HEK293 (cell line): ENCODE measurements around the gene SERINC4.

Experiments
- CTCF ChIA-PET: fragments of 350-600 bp; formaldehyde crosslinking; extraction: SDS; loops from one replicate; lab custom pipeline; 2021; ENCODE audit warnings: antibody characterized with exemption; lab: Yijun Ruan, JAX
- POLR2A ChIA-PET: fragments of 300-600 bp; formaldehyde crosslinking; extraction: SDS; loops from one replicate; lab custom pipeline; 2020; ENCODE audit warnings: antibody characterized with exemption, inconsistent platforms; lab: Yijun Ruan, JAX
- H3K27ac ChIP-seq: fragments of 200-500 bp; sonication (Bioruptor generic); 2 replicates; pipeline ENCODE4 v1.5.1; 2014; ENCODE audit warnings: low read depth, low read length, control low read depth, inconsistent platforms; ENCODE audit errors: extremely low read depth
- H3K36me3 ChIP-seq, 2 experiments: fragments of 200-500 bp in 1 of 2; sonication (Bioruptor generic) in 1 of 2; 1 replicate in 1 of 2; 2 replicates in 1 of 2; pipeline ENCODE4 v1.5.1; 2014 to 2017; ENCODE audit warnings: inconsistent platforms in 2 of 2, low read length in 2 of 2; ENCODE audit not compliant: control insufficient read depth in 2 of 2, insufficient read depth in 1 of 2
- H3K4me1 ChIP-seq: fragments of 200-500 bp; sonication (Bioruptor generic); 2 replicates; pipeline ENCODE4 v1.5.1; 2014; ENCODE audit warnings: mild to moderate bottlenecking, low read length, inconsistent platforms; ENCODE audit not compliant: control insufficient read depth, insufficient read depth
- H3K4me3 ChIP-seq: 2 replicates; pipeline ENCODE4 v1.5.1; 2011; ENCODE audit warnings: low read depth, mild to moderate bottlenecking, control low read depth, low read length, moderate library complexity
- H3K9me3 ChIP-seq: fragments of 200-500 bp; sonication (Bioruptor generic); 2 replicates; pipeline ENCODE4 v1.5.1; 2014; ENCODE audit warnings: low read depth, low read length, inconsistent platforms; ENCODE audit not compliant: control insufficient read depth, insufficient read depth
- BCL11B ChIP-seq: fragments of 450-650 bp; formaldehyde crosslinking; IDR thresholded peaks from 2 replicates; pipeline ENCODE4 v1.5.1; 2016; ENCODE audit warnings: low read depth, missing biosample characterization, missing genetic modification characterization
- GLI2 ChIP-seq: fragments of 450-650 bp; formaldehyde crosslinking; IDR thresholded peaks from 2 replicates; pipeline ENCODE4; 2017; ENCODE audit warnings: missing biosample characterization, missing genetic modification characterization, low read depth, borderline replicate concordance
- KLF16 ChIP-seq: fragments of 450-650 bp; formaldehyde crosslinking; IDR thresholded peaks from 2 replicates; pipeline ENCODE4 v1.5.1; 2017; ENCODE audit warnings: missing biosample characterization, missing genetic modification characterization
- OVOL3 ChIP-seq: fragments of 450-650 bp; formaldehyde crosslinking; IDR thresholded peaks from 2 replicates; pipeline ENCODE4 v1.5.1; 2016; ENCODE audit warnings: missing biosample characterization, missing genetic modification characterization
- SCRT1 ChIP-seq: fragments of 450-650 bp; formaldehyde crosslinking; IDR thresholded peaks from 2 replicates; pipeline ENCODE4 v1.5.1; 2016; ENCODE audit warnings: missing biosample characterization, missing genetic modification characterization, borderline replicate concordance
- WT1 ChIP-seq: fragments of 450-650 bp; formaldehyde crosslinking; IDR thresholded peaks from 2 replicates; pipeline ENCODE4 v1.5.1; 2016; ENCODE audit warnings: missing biosample characterization, missing genetic modification characterization
- YY2 ChIP-seq: fragments of 450-650 bp; formaldehyde crosslinking; IDR thresholded peaks from 2 replicates; pipeline ENCODE4 v1.5.1; 2016; ENCODE audit warnings: missing biosample characterization, missing genetic modification characterization
- ZNF175 ChIP-seq: fragments of 450-650 bp; formaldehyde crosslinking; IDR thresholded peaks from 2 replicates; pipeline ENCODE4 v1.5.1; 2016; ENCODE audit warnings: missing biosample characterization, missing genetic modification characterization
- ZNF404 ChIP-seq: fragments of 450-650 bp; formaldehyde crosslinking; IDR thresholded peaks from 2 replicates; pipeline ENCODE4 v1.5.1; 2017; ENCODE audit warnings: missing biosample characterization, missing genetic modification characterization
- ZNF501 ChIP-seq: fragments of 450-650 bp; formaldehyde crosslinking; IDR thresholded peaks from 2 replicates; pipeline ENCODE4 v1.5.1; 2016; ENCODE audit warnings: missing biosample characterization, missing genetic modification characterization
- ZNF544 ChIP-seq: fragments of 450-650 bp; formaldehyde crosslinking; IDR thresholded peaks from 2 replicates; pipeline ENCODE4 v1.5.0; 2017; ENCODE audit warnings: missing biosample characterization, missing genetic modification characterization
- ZNF600 ChIP-seq: fragments of 450-650 bp; formaldehyde crosslinking; IDR thresholded peaks from 2 replicates; pipeline ENCODE4 v1.5.1; 2016; ENCODE audit warnings: missing biosample characterization, missing genetic modification characterization
- ZNF621 ChIP-seq: fragments of 450-650 bp; formaldehyde crosslinking; IDR thresholded peaks from 2 replicates; pipeline ENCODE4 v1.5.1; 2017; ENCODE audit warnings: missing biosample characterization, missing genetic modification characterization
- ZNF654 ChIP-seq: fragments of 450-650 bp; formaldehyde crosslinking; IDR thresholded peaks from 2 replicates; pipeline ENCODE4 v1.5.1; 2016; ENCODE audit warnings: low read depth, missing biosample characterization, missing genetic modification characterization
- ZNF658 ChIP-seq: fragments of 450-650 bp; formaldehyde crosslinking; IDR thresholded peaks from 2 replicates; pipeline ENCODE4; 2016; ENCODE audit warnings: missing biosample characterization, missing genetic modification characterization
- ZNF76 ChIP-seq: fragments of 450-650 bp; formaldehyde crosslinking; IDR thresholded peaks from 2 replicates; pipeline ENCODE4; 2016; ENCODE audit warnings: low read depth, missing biosample characterization, missing genetic modification characterization, borderline replicate concordance
- ZSCAN23 ChIP-seq: fragments of 450-650 bp; formaldehyde crosslinking; IDR thresholded peaks from 2 replicates; pipeline ENCODE4 v1.5.1; 2016; ENCODE audit warnings: missing biosample characterization, missing genetic modification characterization
- ZXDB ChIP-seq: fragments of 450-650 bp; formaldehyde crosslinking; IDR thresholded peaks from 2 replicates; pipeline ENCODE4 v1.5.1; 2016; ENCODE audit warnings: missing biosample characterization, missing genetic modification characterization
- TF ChIP-seq, protein P1 (sequence below): fragments of 450-650 bp; formaldehyde crosslinking; conservative IDR thresholded peaks from 2 replicates; pipeline ENCODE4 v1.5.1; 2016; ENCODE audit warnings: low read depth, missing biosample characterization, missing genetic modification characterization
- TF ChIP-seq, protein P2 (sequence below): fragments of 450-650 bp; formaldehyde crosslinking; IDR thresholded peaks from 2 replicates; pipeline ENCODE4; 2016; ENCODE audit warnings: missing biosample characterization, missing genetic modification characterization
- TF ChIP-seq, protein P3 (sequence below): fragments of 450-650 bp; formaldehyde crosslinking; IDR thresholded peaks from 2 replicates; pipeline ENCODE4 v1.5.1; 2017; ENCODE audit warnings: missing biosample characterization, missing genetic modification characterization
- TF ChIP-seq, protein P4 (sequence below): fragments of 450-650 bp; formaldehyde crosslinking; optimal IDR thresholded peaks from 2 replicates; pipeline ENCODE3; 2016; ENCODE audit warnings: missing biosample characterization, mild to moderate bottlenecking, missing genetic modification characterization

SERINC4 gene

DNA sequence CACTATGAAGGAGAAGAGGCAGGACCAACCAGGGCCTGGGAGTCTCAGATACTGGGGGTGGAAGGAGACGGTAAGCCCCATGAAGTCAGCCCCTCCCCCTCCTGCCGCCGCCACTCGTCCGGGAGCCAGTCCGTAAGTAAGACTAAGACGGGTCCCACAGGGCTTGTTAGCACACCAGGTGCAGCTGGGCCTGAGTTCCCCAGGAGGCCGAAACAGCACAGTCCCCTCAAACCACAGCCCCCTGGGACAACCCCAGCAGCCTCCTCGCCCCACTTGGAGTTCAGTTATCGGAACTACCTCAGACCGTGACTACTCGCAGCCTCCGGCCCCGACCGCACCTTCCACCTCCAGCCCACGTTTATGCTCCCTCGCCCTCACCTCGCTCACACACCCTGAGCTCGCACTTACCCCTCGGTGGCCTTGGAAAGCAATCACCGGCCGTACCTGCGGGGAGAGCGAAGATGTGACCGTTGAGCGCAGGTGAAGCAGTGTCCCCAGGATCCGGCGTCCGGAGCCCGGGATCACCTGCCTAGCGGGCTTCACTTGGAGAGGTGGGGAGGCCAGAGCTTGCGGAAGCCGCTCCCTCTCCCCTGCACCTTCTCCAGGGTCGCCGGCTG, 23.8 kb downstream of the SERINC4 start (continued):
- TF ChIP-seq, protein P1, sequence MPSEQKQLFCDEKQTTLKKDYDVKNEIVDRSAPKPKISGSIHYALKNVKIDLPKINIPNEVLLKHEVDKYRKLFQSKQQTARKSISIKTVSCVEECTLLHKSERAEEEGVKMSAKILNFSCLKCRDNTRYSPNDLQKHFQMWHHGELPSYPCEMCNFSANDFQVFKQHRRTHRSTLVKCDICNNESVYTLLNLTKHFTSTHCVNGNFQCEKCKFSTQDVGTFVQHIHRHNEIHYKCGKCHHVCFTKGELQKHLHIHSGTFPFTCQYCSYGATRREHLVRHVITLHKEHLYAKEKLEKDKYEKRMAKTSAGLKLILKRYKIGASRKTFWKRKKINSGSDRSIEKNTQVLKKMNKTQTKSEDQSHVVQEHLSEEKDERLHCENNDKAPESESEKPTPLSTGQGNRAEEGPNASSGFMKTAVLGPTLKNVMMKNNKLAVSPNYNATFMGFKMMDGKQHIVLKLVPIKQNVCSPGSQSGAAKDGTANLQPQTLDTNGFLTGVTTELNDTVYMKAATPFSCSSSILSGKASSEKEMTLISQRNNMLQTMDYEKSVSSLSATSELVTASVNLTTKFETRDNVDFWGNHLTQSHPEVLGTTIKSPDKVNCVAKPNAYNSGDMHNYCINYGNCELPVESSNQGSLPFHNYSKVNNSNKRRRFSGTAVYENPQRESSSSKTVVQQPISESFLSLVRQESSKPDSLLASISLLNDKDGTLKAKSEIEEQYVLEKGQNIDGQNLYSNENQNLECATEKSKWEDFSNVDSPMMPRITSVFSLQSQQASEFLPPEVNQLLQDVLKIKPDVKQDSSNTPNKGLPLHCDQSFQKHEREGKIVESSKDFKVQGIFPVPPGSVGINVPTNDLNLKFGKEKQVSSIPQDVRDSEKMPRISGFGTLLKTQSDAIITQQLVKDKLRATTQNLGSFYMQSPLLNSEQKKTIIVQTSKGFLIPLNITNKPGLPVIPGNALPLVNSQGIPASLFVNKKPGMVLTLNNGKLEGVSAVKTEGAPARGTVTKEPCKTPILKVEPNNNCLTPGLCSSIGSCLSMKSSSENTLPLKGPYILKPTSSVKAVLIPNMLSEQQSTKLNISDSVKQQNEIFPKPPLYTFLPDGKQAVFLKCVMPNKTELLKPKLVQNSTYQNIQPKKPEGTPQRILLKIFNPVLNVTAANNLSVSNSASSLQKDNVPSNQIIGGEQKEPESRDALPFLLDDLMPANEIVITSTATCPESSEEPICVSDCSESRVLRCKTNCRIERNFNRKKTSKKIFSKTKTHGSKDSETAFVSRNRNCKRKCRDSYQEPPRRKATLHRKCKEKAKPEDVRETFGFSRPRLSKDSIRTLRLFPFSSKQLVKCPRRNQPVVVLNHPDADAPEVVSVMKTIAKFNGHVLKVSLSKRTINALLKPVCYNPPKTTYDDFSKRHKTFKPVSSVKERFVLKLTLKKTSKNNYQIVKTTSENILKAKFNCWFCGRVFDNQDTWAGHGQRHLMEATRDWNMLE, result no peak
- TF ChIP-seq ZNF544, result no peak
- TF ChIP-seq, all 188 proteins: peak for 22

DNA sequence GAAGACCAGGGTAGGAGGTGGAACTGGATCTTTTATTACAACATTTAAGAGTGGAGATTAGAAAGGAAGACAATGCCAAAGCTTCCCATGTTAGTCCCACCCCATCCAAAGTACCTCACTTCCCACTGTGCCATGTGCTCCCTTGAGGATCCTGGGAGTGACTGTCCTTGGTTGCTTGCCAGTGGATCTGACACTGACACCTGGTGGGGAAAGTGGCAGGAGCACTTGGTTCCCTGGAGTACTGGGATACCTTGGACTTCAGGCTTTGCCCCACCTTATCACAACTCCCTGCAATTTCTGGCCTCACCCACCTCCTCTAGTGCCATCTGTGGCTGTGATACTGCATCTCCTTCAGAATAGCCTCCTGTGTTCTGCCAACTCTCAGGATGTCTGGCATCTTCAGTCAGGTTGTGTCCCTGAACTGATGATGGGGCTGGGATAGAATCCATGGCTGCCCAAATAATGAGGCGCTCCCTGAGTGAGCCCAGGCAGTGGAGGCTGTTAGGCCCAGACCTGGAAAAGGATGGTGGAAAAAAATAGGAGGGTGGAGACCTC, 24.5 kb downstream of the SERINC4 start:
- H3K9me3 ChIP-seq, result no peaks in the 10 kb centered on the region
- ChIA-PET CTCF (interaction anchor here (0.7 to 1.9 kb wide), 5 partner anchors 10 to 199 kb away, joined by 3 to 6 read pairs (median 3); no protein-coding TSS in a partner anchor), POLR2A (interaction anchor here (2.0 kb wide), 1 partner anchor 25 kb away, joined by 8 read pairs; the partner anchor contains the start of genes HYPK and SERINC4)
- no peak overlapping the region for H3K4me3 ChIP-seq
- H3K27ac ChIP-seq, result no peak overlapping the region; the same call in 1 of the 2 replicates
- H3K4me1 ChIP-seq, result peaks cover 5% of the 10 kb centered on the region; the same call in 1 of the 2 replicates
- peaks cover 26 to 38% of the 10 kb centered on the region in 2 experiments for H3K36me3 ChIP-seq
- no peak for TF ChIP-seq SCRT1 (tag by site-specific recombination)
- 0 out of 2 replicates have a peak, but pooled peaks have one; percentile 4 for TF ChIP-seq ZXDB
- peak; percentile 54 for TF ChIP-seq ZNF600
- TF ChIP-seq BCL11B (tag by site-specific recombination), result no peak
- no peak for TF ChIP-seq ZNF404 (tag by site-specific recombination)
- TF ChIP-seq ZNF175, result no peak
- TF ChIP-seq ZNF621 (tag by site-specific recombination), result no peak
- no peak for TF ChIP-seq KLF16
- TF ChIP-seq ZNF654 (tag by site-specific recombination), result peak; percentile 34
- TF ChIP-seq OVOL3 (tag by site-specific recombination), result no peak
- TF ChIP-seq YY2, result no peak
- TF ChIP-seq, protein P2, sequence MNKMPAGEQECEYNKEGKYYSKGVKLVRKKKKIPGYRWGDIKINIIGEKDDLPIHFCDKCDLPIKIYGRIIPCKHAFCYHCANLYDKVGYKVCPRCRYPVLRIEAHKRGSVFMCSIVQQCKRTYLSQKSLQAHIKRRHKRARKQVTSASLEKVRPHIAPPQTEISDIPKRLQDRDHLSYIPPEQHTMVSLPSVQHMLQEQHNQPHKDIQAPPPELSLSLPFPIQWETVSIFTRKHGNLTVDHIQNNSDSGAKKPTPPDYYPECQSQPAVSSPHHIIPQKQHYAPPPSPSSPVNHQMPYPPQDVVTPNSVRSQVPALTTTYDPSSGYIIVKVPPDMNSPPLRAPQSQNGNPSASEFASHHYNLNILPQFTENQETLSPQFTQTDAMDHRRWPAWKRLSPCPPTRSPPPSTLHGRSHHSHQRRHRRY (tag by site-specific recombination), result no peak
- TF ChIP-seq ZSCAN23, result no peak
- TF ChIP-seq ZNF658 (tag by site-specific recombination), result no peak
- TF ChIP-seq, protein P1, result no peak
- TF ChIP-seq ZNF76 (tag by site-specific recombination), result peak; percentile 83
- TF ChIP-seq GLI2 (tag by site-specific recombination), result no peak
- TF ChIP-seq, protein P3, sequence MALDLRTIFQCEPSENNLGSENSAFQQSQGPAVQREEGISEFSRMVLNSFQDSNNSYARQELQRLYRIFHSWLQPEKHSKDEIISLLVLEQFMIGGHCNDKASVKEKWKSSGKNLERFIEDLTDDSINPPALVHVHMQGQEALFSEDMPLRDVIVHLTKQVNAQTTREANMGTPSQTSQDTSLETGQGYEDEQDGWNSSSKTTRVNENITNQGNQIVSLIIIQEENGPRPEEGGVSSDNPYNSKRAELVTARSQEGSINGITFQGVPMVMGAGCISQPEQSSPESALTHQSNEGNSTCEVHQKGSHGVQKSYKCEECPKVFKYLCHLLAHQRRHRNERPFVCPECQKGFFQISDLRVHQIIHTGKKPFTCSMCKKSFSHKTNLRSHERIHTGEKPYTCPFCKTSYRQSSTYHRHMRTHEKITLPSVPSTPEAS (tag by site-specific recombination), result no peak
- TF ChIP-seq, protein P4, sequence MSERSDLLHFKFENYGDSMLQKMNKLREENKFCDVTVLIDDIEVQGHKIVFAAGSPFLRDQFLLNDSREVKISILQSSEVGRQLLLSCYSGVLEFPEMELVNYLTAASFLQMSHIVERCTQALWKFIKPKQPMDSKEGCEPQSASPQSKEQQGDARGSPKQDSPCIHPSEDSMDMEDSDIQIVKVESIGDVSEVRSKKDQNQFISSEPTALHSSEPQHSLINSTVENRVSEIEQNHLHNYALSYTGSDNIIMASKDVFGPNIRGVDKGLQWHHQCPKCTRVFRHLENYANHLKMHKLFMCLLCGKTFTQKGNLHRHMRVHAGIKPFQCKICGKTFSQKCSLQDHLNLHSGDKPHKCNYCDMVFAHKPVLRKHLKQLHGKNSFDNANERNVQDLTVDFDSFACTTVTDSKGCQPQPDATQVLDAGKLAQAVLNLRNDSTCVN (tag by site-specific recombination), result no peak
- TF ChIP-seq ZNF501 (tag by site-specific recombination), result no peak
- peak; percentile 42 for TF ChIP-seq WT1 (tag by site-specific recombination)
